ENCODE results near the gene LAIR1. TPM values are rescaled to one million over a fixed set of nuclear protein-coding genes. Genes with fewer than 3 reads are reported as not detected.

Gene LAIR1
- total RNA-seq, 1 donor: under 0.01 TPM

- no peak for TF ChIP-seq CTCF (IDR thresholded peaks at IDR 0.05; ENCODE audit: insufficient read depth, low read depth, low read length)
- no peak for DNase-seq (ENCODE audit: low read depth)
These were observed 54.9 kb downstream of the LAIR1 start for GRCh38 chr19:54309811-54310210.

GRCh38 chr19:54307389-54308020 lies 57.2 kb downstream of the LAIR1 start:
- no peak for TF ChIP-seq CTCF (IDR thresholded peaks at IDR 0.05; ENCODE audit: insufficient read depth, low read depth, low read length)
- no peak for DNase-seq (ENCODE audit: low read depth)
- no peak overlapping the region for H3K4me3 ChIP-seq (ENCODE audit: low read depth, low read length)

More at GRCh38 chr19:54309811-54310210, 54.9 kb downstream of the LAIR1 start:
- H3K4me3 ChIP-seq (ENCODE audit: low read depth, low read length): no peak overlapping the region

- no peak overlapping the region for H3K4me3 ChIP-seq (ENCODE audit: low read depth, low read length)
- TF ChIP-seq CTCF (IDR thresholded peaks at IDR 0.05; ENCODE audit: insufficient read depth, low read depth, low read length): no peak
- no peak for DNase-seq (ENCODE audit: low read depth)
These were observed 59.6 kb downstream of the LAIR1 start for GRCh38 chr19:54305141-54305540.

- no peak for DNase-seq (ENCODE audit: low read depth)
- no peak overlapping the region for H3K4me3 ChIP-seq (ENCODE audit: low read depth, low read length)
- no peak for TF ChIP-seq CTCF (IDR thresholded peaks at IDR 0.05; ENCODE audit: insufficient read depth, low read depth, low read length)
These were observed 62.5 kb downstream of the LAIR1 start for GRCh38 chr19:54302257-54302656.

Other genes starting within 250 kb of the LAIR1 start
- gene TFPT, start 249.3 kb downstream of the LAIR1 start, total RNA-seq: 17.7 and 20.9 TPM in 2 replicates
- 39.6 and 41.5 TPM in 2 replicates for gene PRPF31, start 249.2 kb downstream of the LAIR1 start, total RNA-seq
- 7.3 and 7.7 TPM in 2 replicates for gene CNOT3, start 227.2 kb downstream of the LAIR1 start, total RNA-seq
- 4.7 and 4.8 TPM in 2 replicates for gene LENG1, start 205.2 kb downstream of the LAIR1 start, total RNA-seq
- gene TMC4, start 191.8 kb downstream of the LAIR1 start, total RNA-seq: 0.32 TPM in 1 of 2 replicates, not detected in the other
- 60.2 and 73.4 TPM in 2 replicates for gene MBOAT7, start 175.4 kb downstream of the LAIR1 start, total RNA-seq
- 82.5 and 83.8 TPM in 2 replicates for gene TSEN34, start 173.6 kb downstream of the LAIR1 start, total RNA-seq
- 985 and 1,373 TPM in 2 replicates for gene RPS9, start 164.1 kb downstream of the LAIR1 start, total RNA-seq
- not detected in 2 replicates for gene LILRB3, start 141.9 kb downstream of the LAIR1 start, total RNA-seq
- not detected in 2 replicates for gene LILRA6, start 122.1 kb downstream of the LAIR1 start, total RNA-seq
- not detected in 2 replicates for gene LILRB5, start 107.7 kb downstream of the LAIR1 start, total RNA-seq
- not detected in 2 replicates for gene LILRB2, start 83.8 kb downstream of the LAIR1 start, total RNA-seq
- gene LILRA5, start 51.8 kb downstream of the LAIR1 start, total RNA-seq: not detected in 2 replicates
- not detected in 2 replicates for gene LILRA4, start 25.8 kb downstream of the LAIR1 start, total RNA-seq
- not detected in 2 replicates for gene TTYH1, start 50.5 kb upstream of the LAIR1 start, total RNA-seq
- gene LENG8, start 84.3 kb upstream of the LAIR1 start, total RNA-seq: 39.7 and 40.6 TPM in 2 replicates
- gene LENG9, start 98.8 kb upstream of the LAIR1 start, total RNA-seq: 5.2 and 7.1 TPM in 2 replicates
- 12.5 and 29.0 TPM in 2 replicates for gene CDC42EP5, start 108.4 kb upstream of the LAIR1 start, total RNA-seq
- gene LAIR2, start 137.9 kb upstream of the LAIR1 start, total RNA-seq: not detected in 2 replicates
- gene LILRA2, start 208.9 kb upstream of the LAIR1 start, total RNA-seq: not detected in 2 replicates
- gene LILRA1, start 228.7 kb upstream of the LAIR1 start, total RNA-seq: not detected in 2 replicates

Data from fibroblast of villous mesenchyme (primary cell).